DMS153 treated with DMSO at 0.1 percent for 48 hours (cell line): Measurements from ENCODE around the gene PKN3.
A peak's percentile ranks its signal among the peaks of the same experiment; 100 is the strongest.

Experiments
- DNase-seq: peaks from one replicate; lab custom pipeline; 2025; ENCODE audit not compliant: unreplicated experiment; lab: John Stamatoyannopoulos, UW

The PKN3 gene

DNA sequence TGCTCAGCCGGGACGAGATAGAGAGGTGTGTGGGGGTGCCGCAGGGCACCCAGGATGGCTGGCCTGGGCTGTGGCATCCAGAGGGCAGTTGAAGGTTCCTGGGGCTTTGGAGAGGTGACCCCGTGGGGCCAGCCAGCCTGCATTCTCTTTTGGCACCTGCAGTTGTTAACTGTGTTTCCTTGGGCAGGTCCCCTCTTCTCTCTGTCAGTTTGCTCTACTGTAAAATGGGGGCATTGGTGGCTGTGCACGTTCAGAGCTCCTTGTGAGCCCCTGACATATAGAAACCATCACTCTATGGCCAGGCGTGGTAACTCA is 13.1 kb downstream of the PKN3 start:
- no peak for DNase-seq

DNA sequence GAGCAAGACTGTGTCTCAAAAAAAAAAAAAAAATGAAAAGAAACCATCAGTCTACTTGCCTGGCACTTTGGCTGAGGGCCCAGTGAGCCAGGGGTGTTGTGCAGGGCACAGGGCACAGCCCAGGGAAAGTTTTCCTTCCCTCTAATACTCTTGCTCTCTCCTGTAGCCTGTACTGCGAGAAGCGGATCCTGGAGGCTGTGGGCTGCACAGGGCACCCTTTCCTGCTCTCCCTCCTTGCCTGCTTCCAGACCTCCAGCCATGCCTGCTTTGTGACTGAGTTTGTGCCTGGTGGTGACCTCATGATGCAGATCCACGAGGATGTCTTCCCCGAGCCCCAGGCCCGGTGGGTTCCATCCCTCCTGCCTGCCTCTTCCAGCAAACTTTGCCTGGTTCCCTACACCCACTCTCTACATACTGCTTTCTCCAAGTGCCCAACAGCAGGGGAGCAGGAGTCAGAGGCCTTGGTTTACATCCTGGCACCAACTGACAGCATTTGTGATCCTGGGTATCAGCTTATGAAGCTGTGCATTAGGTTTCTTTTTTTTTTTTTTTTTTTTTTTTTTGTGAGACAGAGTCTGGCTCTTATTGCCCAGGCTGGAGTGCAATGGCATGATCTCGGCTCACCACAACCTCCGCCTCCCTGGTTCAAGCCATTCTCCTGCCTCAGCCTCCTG is 14.4 kb downstream of the PKN3 start:
- no peak for DNase-seq

- DNase-seq: no peak
Measured at GRCh38 chr9:128718047-128718446, 15.7 kb downstream of the PKN3 start.

DNA sequence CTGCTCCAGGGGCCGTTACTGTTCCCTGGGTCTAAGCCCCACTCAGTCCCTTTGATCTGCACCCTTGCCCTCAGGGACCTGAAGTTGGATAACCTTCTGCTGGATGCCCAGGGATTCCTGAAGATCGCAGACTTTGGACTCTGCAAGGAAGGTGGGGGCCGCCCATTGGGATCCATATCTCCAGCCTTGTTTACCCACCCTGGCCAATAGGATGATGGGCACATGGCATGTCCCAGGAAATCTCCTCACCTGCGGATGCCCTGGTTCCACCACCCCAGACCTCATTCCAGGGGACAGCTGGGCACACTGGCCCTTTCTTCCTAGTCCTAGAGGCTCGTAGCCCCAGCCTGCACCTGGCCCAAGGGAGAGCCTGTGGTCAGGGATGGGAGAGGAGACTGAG is 16.2 kb downstream of the PKN3 start:
- DNase-seq: no peak

DNA sequence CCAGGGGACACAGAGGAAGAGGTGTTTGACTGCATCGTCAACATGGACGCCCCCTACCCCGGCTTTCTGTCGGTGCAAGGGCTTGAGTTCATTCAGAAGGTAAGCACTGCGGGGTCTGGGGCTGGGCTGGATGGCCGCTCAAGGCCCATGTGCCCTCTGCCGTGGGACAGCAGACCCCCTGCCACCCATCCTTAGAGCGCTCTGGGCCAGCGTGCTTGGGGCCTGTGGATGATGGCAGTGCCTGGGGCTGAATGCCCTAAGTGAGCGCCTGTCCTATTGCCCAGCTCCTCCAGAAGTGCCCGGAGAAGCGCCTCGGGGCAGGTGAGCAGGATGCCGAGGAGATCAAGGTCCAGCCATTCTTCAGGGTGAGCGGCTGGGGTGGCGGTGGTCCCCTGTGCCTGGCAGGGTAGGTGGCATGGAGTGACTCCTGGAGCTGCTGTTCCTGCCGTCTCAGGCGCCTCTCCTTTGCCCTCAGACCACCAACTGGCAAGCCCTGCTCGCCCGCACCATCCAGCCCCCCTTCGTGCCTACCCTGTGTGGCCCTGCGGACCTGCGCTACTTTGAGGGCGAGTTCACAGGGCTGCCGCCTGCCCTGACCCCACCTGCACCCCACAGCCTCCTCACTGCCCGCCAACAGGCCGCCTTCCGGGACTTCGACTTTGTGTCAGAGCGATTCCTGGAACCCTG is 17.8 kb downstream of the PKN3 start:
- no peak for DNase-seq

DNA sequence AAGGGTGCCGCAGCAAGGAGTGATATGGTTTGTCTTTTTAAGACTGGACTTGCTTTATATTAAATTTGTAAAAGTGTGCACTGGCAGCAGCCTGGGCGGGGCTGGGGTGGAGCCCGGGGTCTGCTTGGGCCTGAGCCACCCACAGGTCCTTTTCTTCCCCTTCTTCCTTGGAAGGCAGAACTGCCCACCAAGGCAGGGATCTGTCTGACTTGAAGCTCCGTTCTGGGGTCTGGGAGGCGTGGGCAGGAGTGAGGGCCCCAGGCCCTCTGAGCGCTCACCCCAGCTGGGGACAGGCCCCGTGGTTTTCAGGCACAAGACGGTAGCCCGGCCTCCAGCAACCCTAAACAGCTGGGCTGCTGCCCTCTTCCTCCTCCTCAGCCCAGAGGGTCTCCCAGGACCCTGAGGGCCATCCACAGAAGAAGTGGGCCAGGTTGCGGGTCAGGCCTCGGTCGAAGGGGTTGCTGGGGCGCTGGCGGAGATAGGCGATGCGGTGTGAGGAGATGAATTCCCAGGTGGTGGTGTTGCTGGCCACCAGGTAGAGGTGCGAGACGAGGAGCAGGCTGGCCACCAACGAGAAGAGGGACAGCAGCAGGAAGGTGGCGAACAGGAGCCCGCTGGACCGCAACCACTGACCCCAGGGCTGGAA is 18.7 kb downstream of the PKN3 start:
- no peak for DNase-seq

- no peak for DNase-seq
Measured at GRCh38 chr9:128721487-128722010, 19.2 kb downstream of the PKN3 start.

DNA sequence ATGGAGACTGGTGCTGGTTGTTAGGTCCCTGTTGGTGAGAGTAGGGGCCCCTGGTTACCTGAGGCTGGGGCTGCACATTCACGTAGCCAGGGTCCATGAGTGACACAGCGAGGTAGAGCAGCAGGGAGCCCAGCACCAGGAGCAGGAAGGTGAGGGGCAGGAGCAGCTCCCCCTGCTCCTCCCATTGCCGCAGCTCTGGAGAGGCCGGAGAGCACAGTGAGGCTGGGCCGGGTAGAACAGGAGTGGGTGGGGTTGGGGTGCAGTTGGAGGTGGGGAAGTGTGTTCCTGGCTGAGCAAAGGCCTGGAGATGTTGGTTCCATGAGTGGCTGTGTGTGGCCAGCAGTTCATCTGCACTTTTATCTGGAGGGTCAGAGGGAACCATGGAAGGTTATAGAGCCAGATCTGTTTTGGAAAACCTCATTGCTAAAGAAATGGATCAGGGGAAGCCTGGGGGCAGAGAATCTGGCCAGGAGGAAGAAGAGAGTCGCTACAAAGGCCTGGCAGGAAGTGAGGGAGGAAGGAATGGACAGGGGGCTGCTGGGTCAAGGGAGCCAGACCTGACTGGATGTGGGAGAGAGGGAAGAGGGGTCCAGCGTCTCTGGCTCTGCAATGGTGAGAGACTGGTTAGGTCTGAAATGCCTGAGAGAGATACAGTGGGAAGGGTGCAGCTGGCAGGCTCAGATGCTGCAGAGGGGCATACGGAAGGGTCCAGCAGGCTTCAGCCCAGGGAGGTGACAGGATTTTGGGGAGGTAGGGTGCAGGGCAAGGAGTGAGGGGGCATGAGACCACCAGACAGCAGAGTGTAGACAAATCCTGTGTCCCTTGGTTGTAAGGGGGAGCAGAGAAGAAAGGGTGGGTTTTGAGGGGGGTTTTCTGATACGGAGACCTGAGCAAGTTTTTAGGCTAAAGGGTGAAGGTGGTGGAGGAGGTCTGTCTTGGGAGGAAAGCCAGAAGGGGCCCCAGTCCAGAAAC is 20.4 kb downstream of the PKN3 start:
- DNase-seq: no peak

DNA sequence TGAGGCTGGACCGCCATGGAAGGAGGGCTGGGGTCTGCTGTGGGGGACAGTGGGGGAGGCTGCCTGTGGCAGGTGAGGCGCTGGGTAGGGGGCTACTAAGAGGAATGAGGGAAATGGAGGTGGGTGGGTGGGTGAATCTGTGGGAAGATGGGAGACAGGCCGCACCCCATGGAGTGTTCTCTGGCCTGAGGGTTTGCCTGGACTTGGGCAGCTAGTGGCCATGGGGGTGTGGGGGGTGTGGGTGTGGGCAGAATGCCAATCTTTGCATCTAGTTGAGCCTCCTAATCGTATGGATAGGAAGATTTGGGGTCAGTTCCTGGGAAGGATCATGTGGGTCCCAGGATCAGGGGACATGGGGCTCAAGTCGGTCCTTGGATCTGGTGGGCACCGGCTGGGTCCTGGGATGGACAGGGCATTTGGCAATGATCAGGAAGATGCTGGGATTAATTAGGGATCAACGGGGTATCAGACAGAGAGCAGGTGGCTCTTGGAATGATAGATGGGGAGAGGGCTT is 21.1 kb downstream of the PKN3 start:
- no peak for DNase-seq

- peak; percentile 98 for DNase-seq
Measured at GRCh38 chr9:128723866-128724743, 21.8 kb downstream of the PKN3 start, which contains the start of gene ZDHHC12. Gene ZDHHC12, minus strand, starts transcription at chr9:128724127. Its CDS starts 34 bp downstream, at chr9:128724093.

DNA sequence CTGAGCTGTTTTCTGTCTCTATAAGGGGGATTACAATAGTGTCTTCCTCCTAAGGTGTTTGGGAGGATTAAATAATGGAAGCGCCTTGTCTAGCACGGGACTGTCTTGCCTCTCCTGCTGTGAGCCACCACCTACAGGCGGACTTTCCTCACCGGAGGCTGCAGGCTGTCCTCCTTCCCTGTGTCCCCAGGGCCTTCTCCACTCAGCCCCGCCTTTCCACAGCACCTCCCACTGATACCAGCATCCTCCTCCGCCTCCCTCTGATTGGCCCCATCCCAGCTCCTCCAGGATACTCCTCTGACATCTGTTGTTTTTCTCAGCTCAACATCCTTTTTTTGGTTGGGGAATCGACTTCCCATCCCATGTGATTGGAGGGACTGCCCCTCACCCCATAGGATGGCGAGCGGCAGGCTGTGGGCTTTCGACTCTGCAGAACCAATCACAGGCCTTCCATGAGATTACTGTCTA is 22.5 kb downstream of the PKN3 start:
- DNase-seq: peak; percentile 39

DNA sequence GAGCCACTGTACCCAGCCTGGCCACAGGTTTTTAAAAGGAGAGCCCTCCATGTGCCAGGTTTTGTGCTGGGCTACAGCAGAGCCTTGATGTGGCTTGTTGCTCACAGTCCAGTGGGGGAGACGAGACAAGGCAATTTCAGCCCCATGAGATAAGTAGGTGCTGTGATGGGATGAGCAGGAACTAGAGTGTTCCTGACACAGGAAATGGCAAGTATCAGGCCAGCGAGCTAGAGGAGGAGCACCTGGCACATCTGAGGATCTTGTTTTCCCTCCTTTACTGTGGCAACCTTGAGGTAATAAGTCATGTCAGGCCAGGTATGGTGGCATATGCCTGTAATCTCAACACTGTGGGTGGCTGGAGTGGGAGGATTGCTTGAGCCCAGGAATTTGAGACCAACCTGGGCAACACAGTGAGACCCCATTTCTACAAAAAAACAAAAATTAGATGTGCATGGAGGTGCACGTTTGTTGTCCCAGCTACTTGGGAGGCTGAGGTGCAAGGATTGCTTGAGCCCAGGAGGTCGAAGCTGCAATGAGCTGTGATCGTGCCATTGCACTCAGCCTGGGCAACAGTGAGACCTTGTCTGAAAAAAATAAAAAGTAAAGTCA is 25.4 kb downstream of the PKN3 start:
- no peak for DNase-seq

GRCh38 chr9:128728298-128728697 is 26.0 kb downstream of the PKN3 start:
- DNase-seq: no peak

DNA sequence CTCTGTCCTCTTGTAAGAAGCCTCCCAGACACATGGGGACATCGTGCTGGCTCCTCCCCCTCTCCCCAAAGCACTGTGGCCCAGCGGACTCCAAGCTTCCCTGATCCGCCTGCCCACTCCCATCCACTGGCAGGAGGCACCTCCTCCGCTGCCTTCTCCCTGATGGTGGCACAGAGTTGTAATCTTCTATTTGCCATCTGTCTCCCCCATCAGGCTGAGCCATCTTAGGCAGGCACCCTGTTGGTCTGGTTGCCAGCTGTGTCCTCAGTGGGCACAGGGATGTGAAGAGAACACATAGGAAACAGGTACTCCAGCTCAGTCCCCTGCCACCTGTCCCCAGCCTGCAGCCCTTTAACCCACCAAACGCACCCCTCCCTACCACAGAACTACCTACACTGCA is 27.0 kb downstream of the PKN3 start:
- DNase-seq: no peak

- DNase-seq: no peak
Measured at GRCh38 chr9:128729766-128730517, 27.6 kb downstream of the PKN3 start.

GRCh38 chr9:128731093-128731492 is 28.8 kb downstream of the PKN3 start:
- DNase-seq: no peak

- no peak for DNase-seq
Measured at GRCh38 chr9:128731691-128732090, 29.4 kb downstream of the PKN3 start.

- no peak for DNase-seq
Measured at GRCh38 chr9:128732576-128732975, 30.3 kb downstream of the PKN3 start.

- peak; percentile 49 for DNase-seq
Measured at GRCh38 chr9:128733256-128733655, 31.0 kb downstream of the PKN3 start.
